ENCODE results near the gene HS6ST1. TPM values are rescaled to one million over a fixed set of nuclear protein-coding genes. Genes with fewer than 3 reads are reported as not detected.
"Not testable (repeated sequence)": the region's sequence is repeated elsewhere in the genome, so short reads cannot be mapped to it uniquely, and the experiment has no call there.

HS6ST1 gene
- total RNA-seq, 1 donor = 19.9 TPM

DNA sequence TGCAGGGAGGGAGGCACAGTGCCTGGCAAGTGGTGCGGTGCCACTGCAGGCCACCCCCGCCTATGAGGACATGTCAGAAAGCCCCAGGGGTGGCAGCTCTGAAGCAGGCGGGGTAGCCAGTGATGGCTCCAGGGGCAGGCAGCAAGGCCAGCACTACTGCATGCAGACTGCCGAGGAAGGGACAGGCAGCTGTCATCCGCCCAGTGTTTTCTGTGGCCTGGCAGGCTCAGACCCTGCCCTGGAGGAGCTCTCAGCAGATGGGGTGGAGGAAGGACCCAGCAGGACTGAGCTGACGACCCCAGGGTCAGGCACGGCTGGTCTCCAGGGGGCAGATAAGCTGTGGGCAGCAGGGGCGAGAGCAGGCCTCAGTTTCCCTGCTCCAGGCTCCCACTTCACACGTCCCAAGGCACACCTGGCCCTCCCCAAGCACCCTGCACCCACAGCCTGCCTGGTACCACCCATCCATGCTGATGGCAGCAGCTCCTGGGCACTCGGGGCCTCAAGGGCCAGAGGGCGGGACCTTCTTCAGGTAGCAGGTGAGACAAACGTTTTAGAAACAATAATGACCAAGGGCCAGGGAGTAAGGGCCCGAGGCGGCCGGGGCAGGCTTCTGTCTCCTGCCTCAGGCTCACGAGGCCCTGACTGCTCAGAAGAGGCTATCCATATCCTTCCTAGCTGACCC, 48.5 kb downstream of the HS6ST1 start:
- TF ChIP-seq, protein P1, sequence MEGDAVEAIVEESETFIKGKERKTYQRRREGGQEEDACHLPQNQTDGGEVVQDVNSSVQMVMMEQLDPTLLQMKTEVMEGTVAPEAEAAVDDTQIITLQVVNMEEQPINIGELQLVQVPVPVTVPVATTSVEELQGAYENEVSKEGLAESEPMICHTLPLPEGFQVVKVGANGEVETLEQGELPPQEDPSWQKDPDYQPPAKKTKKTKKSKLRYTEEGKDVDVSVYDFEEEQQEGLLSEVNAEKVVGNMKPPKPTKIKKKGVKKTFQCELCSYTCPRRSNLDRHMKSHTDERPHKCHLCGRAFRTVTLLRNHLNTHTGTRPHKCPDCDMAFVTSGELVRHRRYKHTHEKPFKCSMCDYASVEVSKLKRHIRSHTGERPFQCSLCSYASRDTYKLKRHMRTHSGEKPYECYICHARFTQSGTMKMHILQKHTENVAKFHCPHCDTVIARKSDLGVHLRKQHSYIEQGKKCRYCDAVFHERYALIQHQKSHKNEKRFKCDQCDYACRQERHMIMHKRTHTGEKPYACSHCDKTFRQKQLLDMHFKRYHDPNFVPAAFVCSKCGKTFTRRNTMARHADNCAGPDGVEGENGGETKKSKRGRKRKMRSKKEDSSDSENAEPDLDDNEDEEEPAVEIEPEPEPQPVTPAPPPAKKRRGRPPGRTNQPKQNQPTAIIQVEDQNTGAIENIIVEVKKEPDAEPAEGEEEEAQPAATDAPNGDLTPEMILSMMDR (IDR thresholded peaks at IDR 0.05; ENCODE audit: insufficient read depth, low read depth, low read length) = no peak
- DNase-seq (ENCODE audit: low read depth) = no peak
- no peak overlapping the region for H3K4me3 ChIP-seq (ENCODE audit: low read depth, low read length)

DNA sequence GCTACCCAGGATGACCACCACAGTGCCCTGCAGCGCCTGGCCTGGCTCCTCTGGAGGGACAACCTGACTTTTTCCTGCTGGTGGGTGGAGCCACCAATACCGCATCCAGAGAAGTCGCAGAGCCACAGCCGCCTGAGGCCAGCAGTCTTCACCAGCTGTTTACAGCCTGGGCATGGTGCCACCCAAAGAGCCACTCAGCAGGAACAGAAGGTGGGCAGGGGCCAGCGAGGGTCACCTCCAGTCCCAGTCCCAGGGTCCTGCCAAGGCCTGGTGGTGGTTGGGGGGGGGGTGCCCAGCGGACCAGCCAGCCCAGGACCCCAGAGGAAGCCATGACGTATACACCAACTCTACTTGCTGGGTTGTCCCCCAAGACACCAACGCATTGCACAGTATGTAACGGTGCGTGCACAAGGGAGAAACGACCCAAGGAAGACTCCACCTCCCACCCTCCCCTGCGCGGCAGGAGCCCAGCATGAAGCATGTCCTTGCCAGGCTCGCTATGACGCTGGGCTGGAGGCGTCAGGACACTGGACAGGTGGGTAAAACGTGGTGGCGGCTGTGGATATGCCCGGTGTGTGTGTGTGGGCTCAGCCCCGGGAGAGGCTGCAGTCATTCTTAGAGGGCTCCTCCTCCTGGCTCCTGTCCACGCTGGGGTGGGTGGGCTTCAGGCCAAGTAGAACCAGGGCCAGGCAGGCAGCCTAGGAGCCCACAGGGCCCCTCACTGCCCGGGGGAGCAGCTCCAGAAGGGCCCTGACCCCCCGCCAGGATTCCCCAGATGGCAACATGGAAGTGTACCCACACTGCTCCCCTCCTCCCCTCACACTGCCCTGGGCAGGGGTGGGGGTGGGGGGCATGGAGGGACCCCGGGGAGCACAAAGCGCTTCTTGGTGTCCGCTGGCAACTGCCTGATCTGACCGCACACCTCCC, 49.3 kb downstream of the HS6ST1 start:
- no peak for DNase-seq (ENCODE audit: low read depth)
- no peak overlapping the region for H3K4me3 ChIP-seq (ENCODE audit: low read depth, low read length)
- TF ChIP-seq, protein P1 (IDR thresholded peaks at IDR 0.05; ENCODE audit: insufficient read depth, low read depth, low read length) = no peak

DNA sequence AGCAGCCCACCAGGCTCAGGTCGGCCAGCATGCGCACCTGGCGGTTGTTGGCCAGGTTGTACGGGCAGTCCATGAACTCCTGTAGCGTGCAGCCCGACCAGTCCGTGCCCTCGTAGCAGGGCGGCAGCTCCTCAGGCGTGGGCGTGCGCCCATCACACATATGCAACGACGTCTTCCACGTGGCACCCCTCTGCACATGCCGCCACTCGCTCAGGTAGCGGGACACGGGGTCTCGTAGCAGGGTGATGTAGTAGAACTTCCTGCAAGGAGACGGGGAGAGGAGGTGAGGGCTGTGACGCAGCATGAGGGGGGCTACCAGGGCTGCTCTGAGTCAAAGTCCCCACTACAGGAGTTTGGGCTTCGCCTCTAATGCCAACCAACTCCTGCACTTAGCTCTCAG, 50.1 kb downstream of the HS6ST1 start:
- DNase-seq (ENCODE audit: low read depth); H3K4me3 ChIP-seq (ENCODE audit: low read depth, low read length): not testable (repeated sequence)

DNA sequence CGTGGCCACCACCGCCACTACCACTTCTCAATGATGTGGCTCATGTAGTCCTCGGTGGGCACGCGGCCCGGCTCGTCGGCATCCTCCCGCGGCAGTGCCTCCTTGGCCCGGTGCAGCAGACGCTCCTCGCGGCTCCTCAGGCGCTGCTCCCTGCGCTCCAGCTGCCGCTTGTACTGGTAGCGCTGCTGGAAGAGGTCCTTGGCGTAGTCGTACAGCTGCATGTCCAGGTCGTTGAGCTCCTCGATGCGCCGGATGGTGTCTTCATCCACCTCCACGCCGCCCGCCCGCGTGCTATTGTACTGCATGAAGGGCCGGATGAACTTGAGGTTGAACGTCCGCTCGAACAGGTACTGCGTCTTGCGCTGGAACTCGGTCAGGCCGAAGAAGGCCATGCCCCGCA, 50.5 kb downstream of the HS6ST1 start:
- not testable (repeated sequence) for DNase-seq (ENCODE audit: low read depth); H3K4me3 ChIP-seq (ENCODE audit: low read depth, low read length)

DNA sequence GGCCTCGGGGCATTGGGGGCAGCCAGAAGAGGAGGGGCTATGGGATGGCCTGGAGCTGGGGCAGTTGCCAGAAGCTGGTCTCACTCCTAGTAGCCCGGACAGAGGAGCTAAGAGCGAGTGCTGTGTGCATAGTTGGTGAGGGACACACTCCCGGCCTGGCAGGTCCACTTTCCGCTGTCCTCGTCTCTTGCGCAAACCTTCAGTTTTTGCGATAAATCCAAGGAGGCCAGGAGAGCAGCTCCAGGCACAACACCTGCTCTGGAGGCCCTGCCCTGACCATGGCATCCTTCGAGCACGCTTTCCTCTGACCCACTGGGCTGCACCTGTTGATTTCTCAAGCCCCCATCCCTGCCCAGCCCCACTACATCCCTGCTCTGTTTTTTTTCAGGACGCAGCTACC, 51.0 kb downstream of the HS6ST1 start:
- H3K4me3 ChIP-seq (ENCODE audit: low read depth, low read length); DNase-seq (ENCODE audit: low read depth): not testable (repeated sequence)

DNA sequence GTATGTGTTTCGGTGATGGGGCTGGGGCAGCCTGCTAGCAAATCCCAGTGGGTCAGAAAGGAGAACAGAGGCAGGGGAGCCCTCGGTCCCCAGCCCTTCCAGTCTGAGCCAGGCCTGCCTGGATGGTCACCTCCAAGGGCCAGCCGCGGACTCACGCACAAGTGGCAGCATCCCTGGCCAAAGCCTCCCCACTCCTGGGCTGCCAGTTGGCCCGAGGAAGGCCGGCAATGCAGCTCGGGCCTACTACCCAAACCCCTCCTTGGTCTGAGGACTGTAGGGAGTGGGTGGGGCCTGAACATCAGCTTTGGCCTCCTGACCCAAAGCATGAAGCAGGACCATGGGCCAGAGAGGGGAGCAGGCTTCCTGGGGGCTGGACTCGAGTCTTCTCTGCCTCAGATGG, 51.5 kb downstream of the HS6ST1 start:
- H3K4me3 ChIP-seq (ENCODE audit: low read depth, low read length); DNase-seq (ENCODE audit: low read depth): not testable (repeated sequence)

DNA sequence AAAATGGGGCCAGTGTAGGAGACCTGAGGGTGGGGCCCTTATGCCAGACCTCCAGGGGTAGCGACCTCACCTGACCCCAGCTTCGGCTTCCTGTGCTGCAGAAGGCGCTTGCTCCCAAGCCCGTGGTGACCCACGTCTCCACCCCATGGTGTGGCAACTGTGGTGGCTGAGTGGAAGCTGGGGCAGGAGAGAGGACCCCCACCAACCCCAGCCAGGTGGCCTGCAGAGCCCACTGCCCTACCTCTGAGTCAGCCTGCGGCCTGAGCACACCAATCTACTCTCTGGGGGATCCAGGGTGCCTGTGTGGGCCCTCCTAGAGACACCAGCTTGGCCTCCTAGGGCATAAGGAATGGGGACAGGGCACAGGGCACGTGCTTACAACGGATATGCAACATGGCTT, 52.2 kb downstream of the HS6ST1 start:
- H3K4me3 ChIP-seq (ENCODE audit: low read depth, low read length); DNase-seq (ENCODE audit: low read depth): not testable (repeated sequence)

DNA sequence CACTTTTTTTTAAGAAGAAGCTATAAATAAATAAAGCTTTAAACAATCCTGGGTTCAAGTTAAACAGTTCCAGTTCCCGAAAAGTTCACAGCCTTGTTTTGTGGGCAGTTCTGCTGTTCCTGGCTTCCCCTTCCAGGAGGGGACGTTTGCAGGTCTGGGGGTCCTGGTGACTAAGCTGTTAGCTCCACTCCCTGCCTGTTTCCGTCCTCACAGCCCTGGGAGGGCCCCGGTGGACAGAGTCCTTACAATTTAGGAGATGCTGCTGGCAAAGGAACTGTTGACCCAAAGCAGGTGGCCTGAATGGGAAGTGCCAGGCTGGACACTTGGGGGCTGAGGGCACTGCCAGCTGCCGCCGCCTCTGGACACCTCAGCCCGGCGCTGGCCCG, 53.1 kb downstream of the HS6ST1 start:
- DNase-seq (ENCODE audit: low read depth); H3K4me3 ChIP-seq (ENCODE audit: low read depth, low read length): not testable (repeated sequence)

DNA sequence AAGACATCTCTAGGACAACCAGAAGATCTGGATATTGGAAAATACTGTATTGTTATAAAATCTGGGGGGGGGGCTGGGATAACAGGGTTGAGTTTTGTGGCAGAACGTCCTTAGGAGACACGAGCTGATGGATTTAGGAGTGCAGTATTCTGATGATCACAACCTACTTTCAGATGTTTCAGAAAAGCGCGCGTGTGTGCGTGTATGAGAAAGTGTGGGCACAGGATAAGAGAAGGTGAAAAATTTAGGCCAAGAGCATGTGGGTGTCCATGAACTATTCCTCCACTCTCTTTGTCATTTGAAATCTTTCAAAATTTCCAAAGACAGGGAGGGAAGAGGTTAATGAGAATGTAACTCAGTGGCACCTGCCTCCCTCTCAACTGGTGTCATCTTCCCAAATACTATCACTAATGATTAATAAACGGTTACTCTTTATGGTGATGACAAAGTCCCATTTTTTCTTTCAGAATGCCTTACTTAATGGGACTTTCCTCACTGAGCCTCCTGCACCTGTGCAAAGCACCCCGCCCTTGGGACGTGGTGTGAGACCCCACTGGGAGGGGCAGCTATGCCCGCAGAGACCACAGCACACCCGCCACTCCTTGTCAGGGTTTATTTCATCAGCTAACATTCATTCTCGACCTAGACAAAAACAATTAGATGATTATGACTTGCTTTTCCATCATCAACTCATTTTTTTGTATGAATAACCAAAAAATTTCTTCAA, 53.6 kb downstream of the HS6ST1 start:
- no peak for DNase-seq (ENCODE audit: low read depth)
- H3K4me3 ChIP-seq (ENCODE audit: low read depth, low read length) = no peak overlapping the region
- TF ChIP-seq, protein P1 (IDR thresholded peaks at IDR 0.05; ENCODE audit: insufficient read depth, low read depth, low read length) = no peak

DNA sequence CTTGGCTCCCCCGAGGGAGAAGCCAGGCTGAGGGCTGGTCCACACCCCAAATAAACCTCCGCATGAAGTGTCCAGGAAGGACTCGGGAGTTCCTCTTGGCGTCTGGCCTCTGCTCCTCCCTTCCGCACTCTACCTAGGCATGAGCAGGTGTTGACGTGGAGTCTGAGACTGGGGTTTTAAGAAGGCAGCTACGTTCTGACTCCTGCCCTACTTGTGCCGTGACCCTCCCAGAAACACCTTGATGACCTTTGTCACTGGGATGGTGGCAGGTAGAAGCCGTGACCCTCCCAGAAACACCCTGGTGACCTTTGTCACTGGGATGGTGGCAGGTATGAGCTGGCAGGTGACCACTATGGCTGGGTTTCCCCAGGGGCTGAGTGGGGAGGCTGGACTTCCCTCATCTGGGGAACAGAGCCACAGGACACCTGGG, 54.8 kb downstream of the HS6ST1 start:
- DNase-seq (ENCODE audit: low read depth) = no peak
- H3K4me3 ChIP-seq (ENCODE audit: low read depth, low read length) = no peak overlapping the region
- TF ChIP-seq, protein P1 (IDR thresholded peaks at IDR 0.05; ENCODE audit: insufficient read depth, low read depth, low read length) = no peak

All from fibroblast of villous mesenchyme (primary cell).